ENCODE data around the gene YDJC. TPM values are rescaled to one million over a fixed set of nuclear protein-coding genes. Genes with fewer than 3 reads are reported as not detected.
"Not testable (repeated sequence)": the region's sequence is repeated elsewhere in the genome, so short reads cannot be mapped to it uniquely, and the experiment has no call there.

Gene YDJC
- total and polyA plus RNA-seq, 2 of the 8 experiments (the other 6 are each of a cell fraction or from before 2014, with no cell fraction given) = 36.7 to 45.2 TPM

DNA sequence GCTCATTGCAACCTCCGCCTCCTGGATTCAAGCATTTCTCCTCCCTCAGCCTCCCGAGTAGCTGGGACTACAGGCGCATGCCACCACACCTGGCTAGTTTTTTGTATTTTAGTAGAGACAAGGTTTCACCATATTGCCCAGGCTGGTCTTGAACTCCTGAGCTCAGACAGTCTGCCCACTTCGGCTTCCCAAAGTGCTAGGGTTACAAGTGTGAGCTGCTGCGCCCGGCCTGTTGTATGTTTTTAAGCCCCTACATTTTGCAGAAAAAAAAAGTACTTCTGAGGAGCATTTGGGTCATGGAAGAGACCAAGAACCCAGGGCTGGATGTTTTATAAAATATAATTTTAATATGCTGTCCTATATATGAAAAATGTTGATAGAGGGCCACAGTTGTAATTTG, 12.5 kb downstream of the YDJC start:
- H2BK20ac ChIP-seq (ENCODE audit: low read length); H3K4me2 ChIP-seq (ENCODE audit: insufficient read depth in 1 of 2, low read depth in 2 of 2, low read length in 2 of 2); H3K4ac ChIP-seq (replicated peaks; ENCODE audit: insufficient read length, low read depth, low read length); DNase-seq (ENCODE audit: low read depth in 1 of 2, low spot score in 2 of 2); H3K27ac ChIP-seq (ENCODE audit: low read depth, low read length); H3K4me1 ChIP-seq (replicated peaks in 1 of 4; ENCODE audit: control insufficient read depth in 3 of 4, insufficient read depth in 4 of 4, low read length in 3 of 4); H2BK12ac ChIP-seq (ENCODE audit: low read depth, low read length); H3K18ac ChIP-seq (ENCODE audit: extremely low read depth, low read length); H3K56ac ChIP-seq (replicated peaks; ENCODE audit: insufficient read length, low read depth, low read length); H4K91ac ChIP-seq (replicated peaks; ENCODE audit: insufficient read length, low read length); H2BK5ac ChIP-seq (ENCODE audit: low read depth, low read length); FAIRE-seq; H3K9me3 ChIP-seq (ENCODE audit: insufficient read depth in 2 of 2, low read depth in 1 of 2, low read length in 1 of 2); H2AK5ac ChIP-seq (ENCODE audit: low read depth, low read length); H3K14ac ChIP-seq (ENCODE audit: insufficient read length); H3K4me3 ChIP-seq (ENCODE audit: extremely low read depth in 1 of 4, insufficient read depth in 2 of 4, low read depth in 3 of 4, low read length in 4 of 4); H2BK120ac ChIP-seq (replicated peaks; ENCODE audit: low read depth, low read length); H3K27me3 ChIP-seq (replicated peaks in 1 of 4; ENCODE audit: control insufficient read depth in 3 of 4, extremely low read depth in 1 of 4, insufficient read depth in 3 of 4, low read length in 3 of 4); H4K5ac ChIP-seq (ENCODE audit: insufficient read length, low read depth, low read length); H2BK15ac ChIP-seq (ENCODE audit: low read length); H4K8ac ChIP-seq (ENCODE audit: extremely low read depth, insufficient read depth, low read length); H3K23ac ChIP-seq (ENCODE audit: insufficient read length); H3K23me2 ChIP-seq (ENCODE audit: low read depth, low read length); H3K9ac ChIP-seq (replicated peaks in 1 of 4; ENCODE audit: extremely low read depth in 1 of 4, low read depth in 3 of 4, low read length in 3 of 4); H2AFZ ChIP-seq (ENCODE audit: low read length): not testable (repeated sequence)
- H3K36me3 ChIP-seq (ENCODE audit: control insufficient read depth in 2 of 4, insufficient read depth in 4 of 4, low read length in 3 of 4) = peaks cover 0 to 14% (median 2%) of the 10 kb centered on the region in 4 experiments; a peak in 4 of 8 replicates
- 90% methylated on average over 6 of the region's 6 CpGs; no CpG with 5 or more reads in 1 of the 2 experiments for WGBS, 2 experiments (ENCODE audit: extremely low coverage in 1 of 2, insufficient coverage in 1 of 2, insufficient read length in 1 of 2, insufficient replicate concordance in 2 of 2, low coverage in 1 of 2, low lambda C conversion rate in 2 of 2, missing lambda C conversion rate in 1 of 2)
- peaks cover 22% of the 10 kb centered on the region for H3K79me1 ChIP-seq (ENCODE audit: low read depth, low read length)
- CTCF ChIA-PET (ENCODE audit: partially characterized antibody) = interaction anchor here (2.0 to 24.1 kb wide), 5 partner anchors 8 to 25 kb away, joined by 6 to 499 read pairs (median 17); partner anchors contain the start of genes CCDC116, SDF2L1 and YDJC
- peaks cover 0 to 35% of the 10 kb centered on the region in 2 experiments; a peak in 1 of 4 replicates for H3K79me2 ChIP-seq (ENCODE audit: control insufficient read depth in 1 of 2, insufficient read depth in 2 of 2, low read length in 2 of 2)
- POLR2A ChIA-PET (ENCODE audit: partially characterized antibody) = interaction anchor here (1.6 kb wide), 1 partner anchor 15 kb away, joined by 4 read pairs; no protein-coding TSS in a partner anchor
- peaks cover 17 to 34% of the 10 kb centered on the region in 2 experiments for H4K20me1 ChIP-seq (replicated peaks in 1 of 2; ENCODE audit: control insufficient read depth in 1 of 2, insufficient read depth in 2 of 2, low read length in 2 of 2)

All from H1 (cell line).